H1 (cell line): ENCODE measurements around the gene LCN12. TPM values are rescaled to one million over a fixed set of nuclear protein-coding genes. Genes with fewer than 3 reads are reported as not detected.
A peak's percentile ranks its signal among the peaks of the same experiment; 100 is the strongest.

Experiments used
- CTCF ChIA-PET: fragments of 300-600 bp; sonication (Branson Sonifier 250); formaldehyde crosslinking; loops from one replicate; lab custom pipeline; 2021; ENCODE audit not compliant: partially characterized antibody; lab: Charles Lee
- POLR2A ChIA-PET: fragments of 300-600 bp; sonication (Branson Sonifier 250); formaldehyde crosslinking; loops from one replicate; lab custom pipeline; 2021; ENCODE audit warnings: inconsistent platforms; ENCODE audit not compliant: partially characterized antibody; lab: Charles Lee
- DNase-seq, 2 experiments: peaks; one replicate each; pipeline versions ENCODE4 v3.0.0 to v3.0.0-alpha.2; 2010 to 2022; ENCODE audit warnings: low spot score in 2 of 2, low read depth in 1 of 2, mixed read lengths in 1 of 2
- FAIRE-seq: peaks from 2 replicates; lab custom pipeline; 2011; peaks lifted over from hg19 to GRCh38; lab: Jason Lieb, UNC
- H2AFZ ChIP-seq: 2 replicates; pipeline ENCODE4 v1.8.1; 2012; ENCODE audit warnings: low read length, inconsistent platforms
- H2AK5ac ChIP-seq: 2 replicates; pipeline ENCODE4 v1.6.1; 2013; ENCODE audit warnings: low read depth, low read length
- H2BK120ac ChIP-seq: replicated peaks from 2 replicates; pipeline ENCODE3; 2013; ENCODE audit warnings: low read depth, low read length, inconsistent platforms
- H2BK12ac ChIP-seq: 2 replicates; pipeline ENCODE4 v1.6.1; 2013; ENCODE audit warnings: low read depth, low read length
- H2BK15ac ChIP-seq: 2 replicates; pipeline ENCODE4 v1.6.1; 2013; ENCODE audit warnings: low read length
- H2BK20ac ChIP-seq: 2 replicates; pipeline ENCODE4 v1.6.1; 2013; ENCODE audit warnings: low read length
- H2BK5ac ChIP-seq: 2 replicates; pipeline ENCODE4 v1.6.1; 2013; ENCODE audit warnings: low read depth, low read length
- H3K14ac ChIP-seq: 2 replicates; pipeline ENCODE4 v1.6.1; 2013; ENCODE audit warnings: inconsistent platforms; ENCODE audit not compliant: insufficient read length
- H3K18ac ChIP-seq: 2 replicates; pipeline ENCODE4 v1.6.1; 2013; ENCODE audit warnings: low read length; ENCODE audit errors: extremely low read depth
- H3K23ac ChIP-seq: 2 replicates; pipeline ENCODE4 v1.6.1; 2013; ENCODE audit warnings: inconsistent platforms; ENCODE audit not compliant: insufficient read length
- H3K23me2 ChIP-seq: 2 replicates; pipeline ENCODE4 v1.6.1; 2013; ENCODE audit warnings: low read depth, low read length
- H3K27ac ChIP-seq: 2 replicates; pipeline ENCODE4 v1.6.1; 2011; ENCODE audit warnings: low read depth, low read length, inconsistent platforms
- H3K27me3 ChIP-seq, 4 experiments: replicated peaks in 1 of 4; 1 replicate in 1 of 4; 2 replicates in 3 of 4; pipeline versions ENCODE4 v1.6.1 to v1.8.1; 2011 to 2013; ENCODE audit warnings: low read length in 3 of 4, mild to moderate bottlenecking in 3 of 4, inconsistent platforms in 2 of 4, mixed read lengths in 2 of 4, moderate library complexity in 1 of 4; ENCODE audit not compliant: control insufficient read depth in 3 of 4, insufficient read depth in 3 of 4; ENCODE audit errors: extremely low read depth in 1 of 4
- H3K36me3 ChIP-seq, 4 experiments: 2 replicates each; pipeline versions ENCODE4 v1.6.1 to v1.8.1; 2011 to 2013; ENCODE audit warnings: mild to moderate bottlenecking in 4 of 4, low read length in 3 of 4, moderate library complexity in 2 of 4, control low read depth in 1 of 4, inconsistent platforms in 1 of 4; ENCODE audit not compliant: insufficient read depth in 4 of 4, control insufficient read depth in 2 of 4
- H3K4ac ChIP-seq: replicated peaks from 2 replicates; pipeline ENCODE3; 2013; ENCODE audit warnings: low read length, low read depth, mixed read lengths, inconsistent platforms; ENCODE audit not compliant: insufficient read length
- H3K4me1 ChIP-seq, 4 experiments: replicated peaks in 1 of 4; 1 replicate in 1 of 4; 2 replicates in 3 of 4; pipeline versions ENCODE4 v1.6.1 to v1.8.1; 2011 to 2013; ENCODE audit warnings: low read length in 3 of 4, inconsistent platforms in 2 of 4, mixed read lengths in 1 of 4; ENCODE audit not compliant: insufficient read depth in 4 of 4, control insufficient read depth in 3 of 4
- H3K4me2 ChIP-seq, 2 experiments: 2 replicates each; pipeline versions ENCODE4 v1.6.1 to v1.8.1; 2011 to 2013; ENCODE audit warnings: low read depth in 2 of 2, low read length in 2 of 2, control low read depth in 1 of 2, inconsistent platforms in 1 of 2, mild to moderate bottlenecking in 1 of 2; ENCODE audit not compliant: insufficient read depth in 1 of 2
- H3K4me3 ChIP-seq, 4 experiments: fragments of 200-600, 300-600 bp in 1 of 4; sonication (generic), shearing (Covaris generic), sonication (Bioruptor Twin) in 1 of 4; 2 replicates each; pipeline versions ENCODE4 v1.5.1 to v1.8.1; 2011 to 2016; ENCODE audit warnings: low read length in 4 of 4, low read depth in 3 of 4, control low read depth in 2 of 4, inconsistent platforms in 2 of 4, mild to moderate bottlenecking in 2 of 4, mixed read lengths in 1 of 4, moderate library complexity in 1 of 4; ENCODE audit not compliant: insufficient read depth in 2 of 4; ENCODE audit errors: extremely low read depth in 1 of 4
- H3K56ac ChIP-seq: replicated peaks from 2 replicates; pipeline ENCODE3; 2013; ENCODE audit warnings: low read depth, mild to moderate bottlenecking, mixed read lengths, low read length, inconsistent platforms; ENCODE audit not compliant: insufficient read length
- H3K79me1 ChIP-seq: 2 replicates; pipeline ENCODE4 v1.6.1; 2013; ENCODE audit warnings: low read depth, low read length, control low read depth
- H3K79me2 ChIP-seq, 2 experiments: 2 replicates each; pipeline versions ENCODE4 v1.6.1 to v1.8.1; 2012 to 2013; ENCODE audit warnings: low read length in 2 of 2, mild to moderate bottlenecking in 2 of 2, inconsistent platforms in 1 of 2; ENCODE audit not compliant: insufficient read depth in 2 of 2, control insufficient read depth in 1 of 2
- H3K9ac ChIP-seq, 4 experiments: replicated peaks in 1 of 4; 1 replicate in 1 of 4; 2 replicates in 3 of 4; pipeline versions ENCODE4 v1.6.1 to v1.8.1; 2011 to 2013; ENCODE audit warnings: low read depth in 3 of 4, low read length in 3 of 4, control low read depth in 2 of 4, mild to moderate bottlenecking in 2 of 4, moderate library complexity in 2 of 4, inconsistent platforms in 1 of 4; ENCODE audit errors: extremely low read depth in 1 of 4
- H3K9me3 ChIP-seq, 2 experiments: 2 replicates each; pipeline versions ENCODE4 v1.6.1 to v1.8.1; 2012 to 2013; ENCODE audit warnings: mild to moderate bottlenecking in 2 of 2, moderate library complexity in 2 of 2, control low read depth in 1 of 2, inconsistent platforms in 1 of 2, low read depth in 1 of 2, low read length in 1 of 2, mixed read lengths in 1 of 2; ENCODE audit not compliant: insufficient read depth in 2 of 2
- H4K20me1 ChIP-seq, 2 experiments: replicated peaks in 1 of 2; 2 replicates each; pipeline versions ENCODE3 to v1.8.1; 2011 to 2013; ENCODE audit warnings: inconsistent platforms in 2 of 2, low read length in 2 of 2, mild to moderate bottlenecking in 1 of 2; ENCODE audit not compliant: insufficient read depth in 2 of 2, control insufficient read depth in 1 of 2
- H4K5ac ChIP-seq: 2 replicates; pipeline ENCODE4 v1.6.1; 2013; ENCODE audit warnings: low read length, low read depth, mixed read lengths, inconsistent platforms; ENCODE audit not compliant: insufficient read length
- H4K8ac ChIP-seq: 2 replicates; pipeline ENCODE4 v1.8.0; 2013; ENCODE audit warnings: mild to moderate bottlenecking, moderate library complexity, low read length, inconsistent platforms; ENCODE audit not compliant: insufficient read depth; ENCODE audit errors: extremely low read depth
- H4K91ac ChIP-seq: replicated peaks from 2 replicates; pipeline ENCODE3; 2013; ENCODE audit warnings: low read length, mixed read lengths, inconsistent platforms; ENCODE audit not compliant: insufficient read length
- BCL11A ChIP-seq, 2 experiments: IDR thresholded peaks; one replicate each; pipeline ENCODE4 v1.6.1; 2011; ENCODE audit warnings: low read depth in 2 of 2, low read length in 2 of 2, mild to moderate bottlenecking in 2 of 2
- EZH2 ChIP-seq: fragments of 200-600 bp; sonication (generic); IDR thresholded peaks from 2 replicates; pipeline ENCODE4 v1.7.1; 2012; ENCODE audit warnings: low read depth, mild to moderate bottlenecking, moderate library complexity, low read length, inconsistent platforms; ENCODE audit not compliant: severe bottlenecking
- RFX5 ChIP-seq: IDR thresholded peaks from 2 replicates; pipeline ENCODE4 v1.6.1; 2011; ENCODE audit warnings: low read depth, low read length, improper control_type of control experiment, borderline replicate concordance
- SP4 ChIP-seq: IDR thresholded peaks from 2 replicates; pipeline ENCODE4 v1.6.1; 2012; ENCODE audit warnings: low read length, inconsistent platforms
- TAF1 ChIP-seq: IDR thresholded peaks from 2 replicates; pipeline ENCODE4 v1.6.1; 2011; ENCODE audit warnings: mild to moderate bottlenecking, low read depth, low read length
- WGBS, 2 experiments: shearing (Covaris generic) in 1 of 2; methylation state at CpG; one replicate each; pipeline versions ENCODE4 v1.1.6 to v1.1.7; 2013 to 2015; ENCODE audit warnings: low lambda C conversion rate in 2 of 2, mixed read lengths in 2 of 2, inconsistent platforms in 1 of 2, low coverage in 1 of 2, missing lambda C conversion rate in 1 of 2; ENCODE audit not compliant: insufficient replicate concordance in 2 of 2, insufficient coverage in 1 of 2, insufficient read length in 1 of 2; ENCODE audit errors: extremely low coverage in 1 of 2, missing lambda C conversion rate in 1 of 2; 5-methylcytosine and 5-hydroxymethylcytosine counted together
- polyA plus RNA-seq, 7 experiments: library from polyadenylated mRNA; depleted of rRNA in 3 of 7; stranded (reverse) in 5 of 7; unstranded in 2 of 7; fragments of >200 nt in 5 of 7; fragments of 200-250 nt in 2 of 7; gene quantifications; 1 replicate in 5 of 7; 2 replicates in 1 of 7; 4 replicates in 1 of 7; pipeline versions ENCODE4 v1.2.1 to v1.2.3, GENCODE V29; 2011 to 2013; ENCODE audit warnings: missing spikeins in 2 of 7, mixed read lengths in 2 of 7
- total RNA-seq: library from RNA; stranded (reverse); fragmentation: NEBNext Ultra II Directional; extraction: Animal tissue kit (Norgen Biotek cat#: 25700); gene quantifications from 2 replicates; pipeline ENCODE4 v1.2.1, GENCODE V29; 2021

LCN12 gene
- total and polyA plus RNA-seq, 2 of the 8 experiments (the other 6 are each of a cell fraction or from before 2014, with no cell fraction given): 1.1 to 1.7 TPM

- H3K79me2 ChIP-seq: no peaks in the 10 kb centered on the region
- H2BK15ac ChIP-seq: no peak overlapping the region
- no peak overlapping the region for H3K9ac ChIP-seq
- H3K4me1 ChIP-seq: peaks cover 0 to 7% (median 4%) of the 10 kb centered on the region in 4 experiments; a peak in 3 of 7 replicates
- no peak overlapping the region for H3K4me2 ChIP-seq
- no peak overlapping the region for H3K23ac ChIP-seq
- DNase-seq (no peak), FAIRE-seq (no peak)
- CTCF ChIA-PET: interaction anchor here (1.0 to 9.4 kb wide), 6 partner anchors 23 to 317 kb away, joined by 3 to 38 read pairs (median 8); partner anchors contain the start of gene C8G
- POLR2A ChIA-PET: no interaction called here
- peak overlapping the region; percentile 34 for H4K91ac ChIP-seq
- H3K4ac ChIP-seq: no peak overlapping the region
- no peak overlapping the region; the same call in 1 of the 2 replicates for H2AK5ac ChIP-seq
- no peak overlapping the region for H2BK120ac ChIP-seq
- H2AFZ ChIP-seq: no peak overlapping the region
- no peaks in the 10 kb centered on the region for H3K23me2 ChIP-seq
- WGBS, 2 experiments: 83% methylated on average over 4 of the region's 5 CpGs; no CpG with 5 or more reads in 1 of the 2 experiments
- no peaks in the 10 kb centered on the region for H3K79me1 ChIP-seq
- no peak overlapping the region for H4K5ac ChIP-seq
- no peak overlapping the region for H2BK20ac ChIP-seq
- H2BK12ac ChIP-seq: no peak overlapping the region
- H3K27ac ChIP-seq: no peak overlapping the region
- H3K4me3 ChIP-seq: no peak overlapping the region
- H3K56ac ChIP-seq: no peak overlapping the region
- H3K27me3 ChIP-seq: no peaks in the 10 kb centered on the region
- no peaks in the 10 kb centered on the region for H3K9me3 ChIP-seq
- H3K18ac ChIP-seq: no peak overlapping the region
- no peaks in the 10 kb centered on the region for H4K20me1 ChIP-seq
- TF ChIP-seq RFX5: no peak
- no peak for TF ChIP-seq TAF1
- TF ChIP-seq BCL11A (IDR thresholded peaks at IDR 0.05; ENCODE audit: low read depth in 2 of 2, low read length in 2 of 2): no peak
- TF ChIP-seq SP4: no peak
- no peak for TF ChIP-seq EZH2
- no peak overlapping the region for H4K8ac ChIP-seq
- H3K14ac ChIP-seq: no peak overlapping the region
- no peak overlapping the region for H2BK5ac ChIP-seq
- H3K36me3 ChIP-seq: no peaks in the 10 kb centered on the region
Observed at GRCh38 chr9:136969774-136970173, 17.7 kb downstream of the LCN12 start.
